Activated naive CD8-positive, alpha-beta T cell (primary cell): ENCODE measurements around the gene SUMO1.
"Not testable (repeated sequence)": the region's sequence is repeated elsewhere in the genome, so short reads cannot be mapped to it uniquely, and the experiment has no call there.

Experiments
- H3K27ac Mint-ChIP-seq: one replicate; pipeline ENCODE4 v1.8.0; 2021; ENCODE audit warnings: mixed read lengths
- H3K27me3 Mint-ChIP-seq: one replicate; pipeline ENCODE4 v1.8.0; 2021; ENCODE audit warnings: mixed read lengths
- H3K36me3 Mint-ChIP-seq: one replicate; pipeline ENCODE4 v1.8.0; 2021; ENCODE audit warnings: mixed read lengths
- H3K4me1 Mint-ChIP-seq: one replicate; pipeline ENCODE4 v1.8.0; 2021; ENCODE audit warnings: low read depth, mixed read lengths
- H3K4me3 Mint-ChIP-seq: one replicate; pipeline ENCODE4 v1.8.0; 2021; ENCODE audit warnings: mild to moderate bottlenecking, mixed read lengths
- H3K9me3 Mint-ChIP-seq: one replicate; pipeline ENCODE4 v1.8.0; 2021; ENCODE audit warnings: low read depth, mixed read lengths

SUMO1 gene

DNA sequence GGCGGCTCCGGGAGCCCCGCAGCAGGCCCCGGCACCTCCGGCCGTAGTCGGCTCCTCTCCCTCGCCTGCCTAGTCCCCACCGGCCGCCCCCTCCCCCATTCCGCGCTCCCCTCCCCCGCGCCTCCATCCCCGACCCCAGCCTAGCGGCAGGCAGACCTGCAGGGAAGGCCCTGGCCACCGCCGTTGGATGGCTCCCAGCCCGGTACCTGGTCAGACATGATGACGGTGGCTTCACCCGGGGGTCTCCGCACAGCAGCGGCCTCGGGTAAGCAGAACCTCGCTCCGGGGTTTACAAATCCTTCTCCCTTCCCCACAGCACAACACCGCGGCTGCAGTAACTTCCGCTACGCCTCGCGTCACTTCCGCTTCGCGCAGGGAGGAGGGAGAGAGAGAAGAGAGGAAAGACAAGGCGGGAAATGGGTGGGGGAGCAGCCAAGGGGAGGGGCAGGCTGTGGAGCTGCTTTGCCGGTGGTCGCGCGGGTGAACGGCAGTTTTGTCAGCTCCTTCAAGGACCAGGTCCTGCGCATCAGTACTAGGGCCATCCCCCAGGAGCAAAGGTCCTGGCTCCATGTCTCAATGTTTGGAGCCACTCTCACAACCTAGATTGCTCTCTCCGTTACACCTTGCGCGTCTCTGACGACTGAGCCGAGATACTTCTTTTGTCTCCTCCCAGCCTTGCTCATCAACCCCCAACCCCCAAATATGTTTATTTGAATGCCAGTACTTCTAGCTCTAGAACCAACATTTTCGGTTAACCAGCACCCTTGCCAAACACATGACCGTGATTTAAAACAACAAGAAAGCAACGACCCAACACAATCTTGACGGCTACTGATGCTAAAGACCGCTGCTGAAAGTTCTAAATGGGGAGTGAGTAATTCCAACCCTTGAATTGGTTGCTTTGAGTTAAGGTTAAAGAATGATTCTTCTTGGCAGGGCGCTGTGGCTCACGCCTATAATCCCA, at the start of gene SUMO1:
TSS of gene SUMO1 (minus strand) at position 364 of the 964 bp plus-strand sequence. CDS start at position 218, 146 bp downstream.
- H3K9me3 Mint-ChIP-seq, result no peaks in the 10 kb centered on the region
- no peaks in the 10 kb centered on the region for H3K36me3 Mint-ChIP-seq
- H3K27ac Mint-ChIP-seq, result peak within 1 kb of the TSS; percentile 95
- peak within 1 kb of the TSS; percentile 97 for H3K4me3 Mint-ChIP-seq
- peaks cover 35% of the 10 kb centered on the region for H3K4me1 Mint-ChIP-seq
- no peaks in the 10 kb centered on the region for H3K27me3 Mint-ChIP-seq

- peak overlapping the region; percentile 7 for H3K27ac Mint-ChIP-seq
- no peaks in the 10 kb centered on the region for H3K27me3 Mint-ChIP-seq
- no peaks in the 10 kb centered on the region for H3K9me3 Mint-ChIP-seq
- peaks cover 14% of the 10 kb centered on the region for H3K36me3 Mint-ChIP-seq
- peaks cover 5% of the 10 kb centered on the region for H3K4me1 Mint-ChIP-seq
- H3K4me3 Mint-ChIP-seq, result no peak overlapping the region
These were observed 48.2 kb upstream of the SUMO1 start for GRCh38 chr2:202286595-202286994.

DNA sequence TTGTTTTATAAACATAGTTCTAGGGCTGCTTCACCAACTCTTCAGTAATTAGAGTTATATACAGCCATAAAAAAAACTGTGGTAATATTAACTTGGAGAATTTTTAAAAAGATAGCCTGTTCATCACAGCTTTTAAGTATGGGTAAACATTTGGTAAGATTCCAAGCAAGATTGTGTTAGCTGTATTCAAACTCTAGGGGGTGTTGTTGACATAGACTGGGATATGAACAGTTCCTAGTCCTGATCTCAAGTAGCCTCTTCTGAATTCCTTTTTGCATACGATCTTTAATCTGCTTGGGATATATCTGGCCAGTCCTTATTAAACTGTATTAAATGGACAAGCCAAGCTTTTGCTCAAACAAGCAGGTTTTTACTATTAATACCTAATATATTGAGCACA, 40.5 kb upstream of the SUMO1 start:
- peak overlapping the region; percentile 10 for H3K4me3 Mint-ChIP-seq
- H3K27me3 Mint-ChIP-seq, result no peaks in the 10 kb centered on the region
- no peaks in the 10 kb centered on the region for H3K9me3 Mint-ChIP-seq
- peaks cover 21% of the 10 kb centered on the region for H3K36me3 Mint-ChIP-seq
- peaks cover 36% of the 10 kb centered on the region for H3K4me1 Mint-ChIP-seq
- peak overlapping the region; percentile 90 for H3K27ac Mint-ChIP-seq

- Mint-ChIP-seq H3K4me3 (peak overlapping the region; percentile 68), H3K4me1 (peaks cover 39% of the 10 kb centered on the region), H3K27me3 (no peaks in the 10 kb centered on the region), H3K9me3 (no peaks in the 10 kb centered on the region), H3K27ac (peak overlapping the region; percentile 90), H3K36me3 (peaks cover 21% of the 10 kb centered on the region)
These were observed 39.8 kb upstream of the SUMO1 start for GRCh38 chr2:202278036-202278760.

DNA sequence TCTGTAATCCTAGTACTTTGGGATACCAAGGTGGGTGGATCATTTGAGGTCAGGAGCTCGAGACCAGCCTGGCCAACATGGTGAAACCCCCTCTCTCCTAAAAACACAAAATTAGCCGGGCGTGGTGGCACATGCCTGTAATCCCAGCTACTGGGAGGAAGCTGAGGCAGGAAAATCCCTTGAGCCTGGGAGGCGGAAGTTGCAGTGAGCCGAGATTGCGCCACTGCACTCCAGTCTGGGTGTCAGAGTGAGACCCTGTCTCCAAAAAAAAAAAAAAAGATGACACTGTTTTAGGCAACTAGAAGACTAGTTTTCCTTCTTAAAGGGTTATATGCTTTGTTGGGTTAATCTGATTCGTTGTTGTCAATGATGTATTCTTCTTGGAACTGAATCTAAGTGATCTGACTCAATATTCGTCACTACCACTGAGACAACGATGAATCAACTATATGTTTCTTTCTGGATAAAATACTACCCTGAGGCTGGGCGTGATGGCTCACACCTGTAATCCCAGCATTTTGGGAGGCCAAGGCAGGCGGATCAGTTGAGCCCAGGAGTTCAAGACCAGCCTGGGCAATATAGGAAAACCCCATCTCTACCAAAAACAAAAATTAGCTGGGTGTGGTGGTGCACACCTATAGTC, 37.8 kb upstream of the SUMO1 start:
- Mint-ChIP-seq H3K4me3 (peak overlapping the region; percentile 76), H3K36me3 (peaks cover 15% of the 10 kb centered on the region), H3K4me1 (peaks cover 53% of the 10 kb centered on the region), H3K27ac (peak overlapping the region; percentile 90)
- not testable (repeated sequence) for H3K27me3 Mint-ChIP-seq, H3K9me3 Mint-ChIP-seq

GRCh38 chr2:202270487-202270886, 32.1 kb upstream of the SUMO1 start:
- peaks cover 12% of the 10 kb centered on the region for H3K36me3 Mint-ChIP-seq
- peak overlapping the region; percentile 87 for H3K4me3 Mint-ChIP-seq
- peaks cover 41% of the 10 kb centered on the region for H3K4me1 Mint-ChIP-seq
- peak overlapping the region; percentile 76 for H3K27ac Mint-ChIP-seq
- H3K9me3 Mint-ChIP-seq, result no peaks in the 10 kb centered on the region
- no peaks in the 10 kb centered on the region for H3K27me3 Mint-ChIP-seq

- H3K9me3 Mint-ChIP-seq, result no peaks in the 10 kb centered on the region
- H3K27me3 Mint-ChIP-seq, result no peaks in the 10 kb centered on the region
- H3K27ac Mint-ChIP-seq, result peak overlapping the region; percentile 76
- peaks cover 12% of the 10 kb centered on the region for H3K36me3 Mint-ChIP-seq
- peaks cover 36% of the 10 kb centered on the region for H3K4me1 Mint-ChIP-seq
- peak overlapping the region; percentile 87 for H3K4me3 Mint-ChIP-seq
These were observed 31.2 kb upstream of the SUMO1 start for GRCh38 chr2:202269585-202269984.

- Mint-ChIP-seq H3K27me3 (no peaks in the 10 kb centered on the region), H3K9me3 (no peaks in the 10 kb centered on the region), H3K4me1 (peaks cover 31% of the 10 kb centered on the region), H3K36me3 (peaks cover 12% of the 10 kb centered on the region), H3K4me3 (no peak overlapping the region), H3K27ac (no peak overlapping the region)
These were observed 29.1 kb upstream of the SUMO1 start for GRCh38 chr2:202267495-202267894.

- H3K4me1 Mint-ChIP-seq, result peaks cover 19% of the 10 kb centered on the region
- no peaks in the 10 kb centered on the region for H3K27me3 Mint-ChIP-seq
- H3K27ac Mint-ChIP-seq, result peak within 1 kb of the TSS; percentile 68
- H3K9me3 Mint-ChIP-seq, result no peaks in the 10 kb centered on the region
- peaks cover 12% of the 10 kb centered on the region for H3K36me3 Mint-ChIP-seq
- peak within 1 kb of the TSS; percentile 61 for H3K4me3 Mint-ChIP-seq
These were observed 27.3 kb upstream of the SUMO1 start, which contains the start of gene NOP58 for GRCh38 chr2:202265467-202266277. NOP58 (plus strand) TSS chr2:202265763; CDS start chr2:202265942, 179 bp downstream.

- H3K27me3 Mint-ChIP-seq, result no peaks in the 10 kb centered on the region
- no peaks in the 10 kb centered on the region for H3K9me3 Mint-ChIP-seq
- no peaks in the 10 kb centered on the region for H3K36me3 Mint-ChIP-seq
- H3K27ac Mint-ChIP-seq, result no peak overlapping the region
- H3K4me3 Mint-ChIP-seq, result no peak overlapping the region
- H3K4me1 Mint-ChIP-seq, result peaks cover 4% of the 10 kb centered on the region
These were observed 23.1 kb upstream of the SUMO1 start for GRCh38 chr2:202261531-202261930.

DNA sequence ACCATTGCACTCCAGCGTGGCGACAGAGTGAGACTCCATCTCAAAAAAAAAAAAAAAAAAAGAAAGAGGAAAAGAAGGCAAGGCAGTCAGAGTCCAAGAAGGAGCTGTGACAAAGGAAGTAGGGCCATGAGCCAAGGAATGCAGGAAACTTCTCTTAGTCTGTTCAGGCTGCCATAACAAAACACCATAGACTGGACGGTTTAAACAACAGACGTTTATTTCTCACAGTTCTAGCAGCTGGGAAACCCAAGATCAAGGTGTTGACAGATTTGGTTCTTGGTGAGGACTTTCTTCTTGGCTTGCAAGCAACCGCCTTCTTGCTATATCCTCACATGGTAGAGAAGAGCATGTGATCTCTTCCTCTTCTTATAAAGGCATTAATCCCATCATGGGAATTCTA, 13.1 kb upstream of the SUMO1 start:
- Mint-ChIP-seq H3K36me3 (peaks cover 2% of the 10 kb centered on the region), H3K4me1 (peaks cover 3% of the 10 kb centered on the region), H3K9me3 (no peaks in the 10 kb centered on the region), H3K4me3 (no peak overlapping the region), H3K27ac (no peak overlapping the region), H3K27me3 (peaks cover under 1% of the 10 kb centered on the region)

GRCh38 chr2:202249521-202250253, 11.3 kb upstream of the SUMO1 start:
- Mint-ChIP-seq H3K27me3 (peaks cover 2% of the 10 kb centered on the region), H3K4me1 (peaks cover 3% of the 10 kb centered on the region), H3K4me3 (no peak overlapping the region), H3K9me3 (no peaks in the 10 kb centered on the region), H3K36me3 (peaks cover 2% of the 10 kb centered on the region), H3K27ac (no peak overlapping the region)

GRCh38 chr2:202247710-202248109, 9.3 kb upstream of the SUMO1 start:
- not testable (repeated sequence) for H3K36me3 Mint-ChIP-seq, H3K4me1 Mint-ChIP-seq, H3K27ac Mint-ChIP-seq

More at GRCh38 chr2:202247710-202248109, 9.3 kb upstream of the SUMO1 start:
- H3K9me3 Mint-ChIP-seq, H3K4me3 Mint-ChIP-seq, H3K27me3 Mint-ChIP-seq: not testable (repeated sequence)
